CD8-positive, alpha-beta memory T cell (primary cell): Measurements from ENCODE around the gene OPA1. TPM values are rescaled to one million over a fixed set of nuclear protein-coding genes. Genes with fewer than 3 reads are reported as not detected.

Source experiments
- CTCF ChIA-PET: fragments of 350-600 bp; sonication (Branson Sonifier 250); formaldehyde crosslinking; loops from one replicate; lab custom pipeline; 2021; ENCODE audit warnings: antibody characterized with exemption; lab: Charles Lee
- POLR2A ChIA-PET: fragments of 350-600 bp; sonication (Branson Sonifier 250); formaldehyde crosslinking; loops from one replicate; lab custom pipeline; 2021; ENCODE audit warnings: antibody characterized with exemption; lab: Charles Lee
- DNase-seq, 5 donors: peaks; one replicate each; pipeline versions ENCODE4 v3.0.0 to v3.0.0-alpha.2; 2020 to 2022; ENCODE audit warnings: mixed read lengths in 1 of 5
- H3K27ac ChIP-seq: one replicate; pipeline ENCODE4 v1.7.0; 2013; ENCODE audit warnings: low read depth, mild to moderate bottlenecking, low read length, moderate library complexity
- H3K27me3 ChIP-seq: 2 replicates; pipeline ENCODE4 v1.7.0; 2013; ENCODE audit warnings: low read length, mild to moderate bottlenecking; ENCODE audit not compliant: insufficient read depth, poor library complexity, severe bottlenecking
- H3K36me3 ChIP-seq: 2 replicates; pipeline ENCODE4 v1.7.0; 2013; ENCODE audit warnings: mild to moderate bottlenecking, low read length, moderate library complexity; ENCODE audit not compliant: insufficient read depth
- H3K4me1 ChIP-seq: 2 replicates; pipeline ENCODE4 v1.7.0; 2013; ENCODE audit warnings: mild to moderate bottlenecking, low read length, moderate library complexity; ENCODE audit not compliant: insufficient read depth
- H3K4me3 ChIP-seq: 2 replicates; pipeline ENCODE4 v1.7.0; 2013; ENCODE audit warnings: mild to moderate bottlenecking, low read length
- H3K9me3 ChIP-seq: 2 replicates; pipeline ENCODE4 v1.7.0; 2013; ENCODE audit warnings: mild to moderate bottlenecking, low read length
- H3K27ac Mint-ChIP-seq, 8 donors: one replicate each; pipeline ENCODE4 v1.8.0; 2020 to 2021; ENCODE audit warnings: mixed read lengths in 8 of 8, mild to moderate bottlenecking in 6 of 8, inconsistent platforms in 3 of 8, moderate library complexity in 3 of 8
- H3K27me3 Mint-ChIP-seq, 2 donors: one replicate each; pipeline ENCODE4 v1.8.0; 2020 to 2021; ENCODE audit warnings: mixed read lengths in 2 of 2, mild to moderate bottlenecking in 1 of 2, moderate library complexity in 1 of 2
- H3K36me3 Mint-ChIP-seq, 3 donors: one replicate each; pipeline ENCODE4 v1.8.0; 2020 to 2021; ENCODE audit warnings: mixed read lengths in 3 of 3, inconsistent platforms in 1 of 3, mild to moderate bottlenecking in 1 of 3
- H3K4me1 Mint-ChIP-seq, 3 donors: one replicate each; pipeline ENCODE4 v1.8.0; 2020 to 2021; ENCODE audit warnings: mixed read lengths in 3 of 3, inconsistent platforms in 1 of 3, mild to moderate bottlenecking in 1 of 3
- H3K4me3 Mint-ChIP-seq, 7 donors: one replicate each; pipeline ENCODE4 v1.8.0; 2020 to 2021; ENCODE audit warnings: mixed read lengths in 7 of 7, mild to moderate bottlenecking in 6 of 7, moderate library complexity in 4 of 7, inconsistent platforms in 2 of 7
- H3K9me3 Mint-ChIP-seq, 5 donors: one replicate each; pipeline ENCODE4 v1.8.0; 2020 to 2022; ENCODE audit warnings: mixed read lengths in 5 of 5, mild to moderate bottlenecking in 3 of 5, moderate library complexity in 2 of 5, inconsistent platforms in 1 of 5
- polyA plus RNA-seq: library from polyadenylated mRNA; unstranded; fragments of 300-500 nt; fragmentation: Illumina TruSeq; gene quantifications from one replicate; pipeline ENCODE4 v1.2.3, GENCODE V29; 2021
- total RNA-seq, 2 experiments: library from RNA; stranded (reverse); gene quantifications; one replicate each; pipeline ENCODE4 v1.2.3, GENCODE V29; 2021

Gene OPA1, protein sequence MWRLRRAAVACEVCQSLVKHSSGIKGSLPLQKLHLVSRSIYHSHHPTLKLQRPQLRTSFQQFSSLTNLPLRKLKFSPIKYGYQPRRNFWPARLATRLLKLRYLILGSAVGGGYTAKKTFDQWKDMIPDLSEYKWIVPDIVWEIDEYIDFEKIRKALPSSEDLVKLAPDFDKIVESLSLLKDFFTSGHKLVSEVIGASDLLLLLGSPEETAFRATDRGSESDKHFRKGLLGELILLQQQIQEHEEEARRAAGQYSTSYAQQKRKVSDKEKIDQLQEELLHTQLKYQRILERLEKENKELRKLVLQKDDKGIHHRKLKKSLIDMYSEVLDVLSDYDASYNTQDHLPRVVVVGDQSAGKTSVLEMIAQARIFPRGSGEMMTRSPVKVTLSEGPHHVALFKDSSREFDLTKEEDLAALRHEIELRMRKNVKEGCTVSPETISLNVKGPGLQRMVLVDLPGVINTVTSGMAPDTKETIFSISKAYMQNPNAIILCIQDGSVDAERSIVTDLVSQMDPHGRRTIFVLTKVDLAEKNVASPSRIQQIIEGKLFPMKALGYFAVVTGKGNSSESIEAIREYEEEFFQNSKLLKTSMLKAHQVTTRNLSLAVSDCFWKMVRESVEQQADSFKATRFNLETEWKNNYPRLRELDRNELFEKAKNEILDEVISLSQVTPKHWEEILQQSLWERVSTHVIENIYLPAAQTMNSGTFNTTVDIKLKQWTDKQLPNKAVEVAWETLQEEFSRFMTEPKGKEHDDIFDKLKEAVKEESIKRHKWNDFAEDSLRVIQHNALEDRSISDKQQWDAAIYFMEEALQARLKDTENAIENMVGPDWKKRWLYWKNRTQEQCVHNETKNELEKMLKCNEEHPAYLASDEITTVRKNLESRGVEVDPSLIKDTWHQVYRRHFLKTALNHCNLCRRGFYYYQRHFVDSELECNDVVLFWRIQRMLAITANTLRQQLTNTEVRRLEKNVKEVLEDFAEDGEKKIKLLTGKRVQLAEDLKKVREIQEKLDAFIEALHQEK
- total RNA-seq (10 to 100 TPM; 86.1 to 93.7 TPM), polyA plus RNA-seq (25.4 TPM)

DNA sequence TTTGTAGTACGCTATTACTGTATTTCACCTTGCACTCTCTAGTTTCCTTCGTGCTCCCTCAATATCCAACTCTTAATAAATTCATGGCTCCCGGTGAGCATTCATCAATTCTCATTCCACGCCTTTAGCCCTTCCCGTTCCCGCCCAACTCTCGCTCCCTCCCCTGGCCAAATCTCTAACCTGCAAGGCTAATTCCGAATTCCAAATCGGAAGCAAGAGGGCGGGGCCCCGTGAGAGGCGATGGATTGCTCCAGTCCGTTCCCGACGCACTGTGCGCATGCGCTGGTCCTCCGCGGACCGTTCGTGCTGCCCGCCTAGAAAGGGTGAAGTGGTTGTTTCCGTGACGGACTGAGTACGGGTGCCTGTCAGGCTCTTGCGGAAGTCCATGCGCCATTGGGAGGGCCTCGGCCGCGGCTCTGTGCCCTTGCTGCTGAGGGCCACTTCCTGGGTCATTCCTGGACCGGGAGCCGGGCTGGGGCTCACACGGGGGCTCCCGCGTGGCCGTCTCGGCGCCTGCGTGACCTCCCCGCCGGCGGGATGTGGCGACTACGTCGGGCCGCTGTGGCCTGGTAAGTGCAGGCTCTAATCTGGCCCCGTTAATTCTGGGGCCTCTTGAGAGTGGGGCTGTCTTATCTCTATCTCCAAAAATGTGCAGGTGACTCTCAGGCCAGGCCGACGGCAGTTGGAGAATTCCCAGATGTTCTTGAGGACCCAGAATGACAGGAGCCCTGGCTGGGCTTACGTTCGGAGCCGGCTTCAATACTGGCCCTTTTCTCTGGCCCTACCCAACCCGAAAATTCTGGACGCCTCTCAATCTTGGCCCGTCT lies at the start of gene OPA1:
Gene OPA1, plus strand, starts transcription at position 368 of the 827 bp plus-strand sequence. Its CDS starts 170 bp downstream, at position 538.
- Mint-ChIP-seq H3K4me1 (peaks cover 52 to 62% (median 60%) of the 10 kb centered on the region in 3 donors), H3K9me3 (no peaks in the 10 kb centered on the region), H3K27ac (peak within 1 kb of the TSS; percentile 83 to 100 (median 96)), H3K36me3 (peaks cover 0 to 28% (median 8%) of the 10 kb centered on the region in 3 donors), H3K27me3 (peaks cover 0 to 2% of the 10 kb centered on the region in 2 donors), H3K4me3 (peak within 1 kb of the TSS; percentile 92 to 99 (median 94))
- H3K4me1 ChIP-seq: peaks cover 22% of the 10 kb centered on the region
- H3K9me3 ChIP-seq: no peaks in the 10 kb centered on the region
- H3K4me3 ChIP-seq: peak within 1 kb of the TSS; percentile 94
- ChIA-PET CTCF (no interaction called here), POLR2A (no interaction called here)
- H3K36me3 ChIP-seq: peaks cover 9% of the 10 kb centered on the region
- DNase-seq: peak; percentile 81 to 93 (median 86)
- no peaks in the 10 kb centered on the region for H3K27me3 ChIP-seq
- peak within 1 kb of the TSS; percentile 92 for H3K27ac ChIP-seq

DNA sequence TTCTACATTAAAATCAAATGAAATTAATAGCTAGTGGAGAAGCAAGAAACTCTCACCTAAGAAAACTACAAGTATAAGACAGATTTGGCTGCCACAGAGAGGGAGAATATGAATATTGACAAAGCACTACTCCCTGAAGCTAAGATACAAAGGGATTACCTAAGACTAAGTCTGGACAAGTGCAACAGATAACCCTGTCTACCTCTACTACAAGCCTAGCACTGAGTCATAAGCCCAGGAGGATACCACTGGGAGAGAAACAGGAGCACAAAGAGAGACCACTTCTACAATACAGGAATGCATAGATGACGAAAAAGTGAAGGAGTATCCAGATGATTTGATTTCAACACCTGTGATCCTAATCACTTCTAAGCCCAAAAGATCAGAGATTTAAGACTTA lies 48.7 kb upstream of the OPA1 start:
- no peaks in the 10 kb centered on the region for H3K4me1 Mint-ChIP-seq

DNA sequence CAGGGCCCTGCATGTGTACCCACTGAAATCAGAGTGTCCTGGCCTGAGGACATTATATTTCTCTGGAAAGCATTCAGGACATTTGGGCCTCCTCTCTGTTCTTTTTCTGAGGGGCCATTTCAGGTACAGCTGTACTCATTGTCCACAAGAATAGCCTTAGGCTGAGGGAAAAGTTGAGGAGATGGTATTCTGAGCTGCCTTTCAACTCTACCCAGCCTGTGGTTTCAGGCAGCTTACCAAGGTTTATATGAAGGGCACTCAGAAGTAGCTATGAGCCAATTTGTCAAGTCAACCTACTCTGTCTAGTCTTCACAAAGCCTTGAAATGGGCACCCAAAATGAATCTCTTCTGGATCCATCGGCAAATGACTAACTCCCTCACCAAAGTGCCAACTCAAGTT lies 47.7 kb upstream of the OPA1 start:
- DNase-seq: no peak
- H3K4me3 ChIP-seq: no peak overlapping the region
- CTCF ChIA-PET: no interaction called here
- H3K4me1 ChIP-seq: no peaks in the 10 kb centered on the region
- POLR2A ChIA-PET: no interaction called here
- H3K4me3 Mint-ChIP-seq: no peak overlapping the region
- H3K27me3 ChIP-seq: no peaks in the 10 kb centered on the region
- H3K36me3 ChIP-seq: no peaks in the 10 kb centered on the region
- H3K36me3 Mint-ChIP-seq: peaks cover 0 to 4% (median 1%) of the 10 kb centered on the region in 3 donors
- no peak overlapping the region for H3K27ac ChIP-seq
- H3K9me3 Mint-ChIP-seq: peaks cover 0 to 16% (median 9%) of the 10 kb centered on the region in 5 donors
- H3K4me1 Mint-ChIP-seq: no peaks in the 10 kb centered on the region
- no peak overlapping the region for H3K27ac Mint-ChIP-seq
- H3K27me3 Mint-ChIP-seq: peaks cover 0 to 3% of the 10 kb centered on the region in 2 donors
- no peaks in the 10 kb centered on the region for H3K9me3 ChIP-seq

More for the DNA sequence above, 48.7 kb upstream of the OPA1 start:
- Mint-ChIP-seq H3K27me3 (peaks cover 0 to 3% of the 10 kb centered on the region in 2 donors), H3K27ac (no peak overlapping the region), H3K9me3 (peaks cover 0 to 16% (median 9%) of the 10 kb centered on the region in 5 donors), H3K36me3 (peaks cover 0 to 2% (median 1%) of the 10 kb centered on the region in 3 donors), H3K4me3 (no peak overlapping the region)
- H3K9me3 ChIP-seq: no peaks in the 10 kb centered on the region
- no peak overlapping the region for H3K27ac ChIP-seq
- CTCF ChIA-PET: no interaction called here
- no peaks in the 10 kb centered on the region for H3K27me3 ChIP-seq
- DNase-seq: no peak
- no peaks in the 10 kb centered on the region for H3K4me1 ChIP-seq
- no peaks in the 10 kb centered on the region for H3K36me3 ChIP-seq
- POLR2A ChIA-PET: no interaction called here
- H3K4me3 ChIP-seq: no peak overlapping the region

DNA sequence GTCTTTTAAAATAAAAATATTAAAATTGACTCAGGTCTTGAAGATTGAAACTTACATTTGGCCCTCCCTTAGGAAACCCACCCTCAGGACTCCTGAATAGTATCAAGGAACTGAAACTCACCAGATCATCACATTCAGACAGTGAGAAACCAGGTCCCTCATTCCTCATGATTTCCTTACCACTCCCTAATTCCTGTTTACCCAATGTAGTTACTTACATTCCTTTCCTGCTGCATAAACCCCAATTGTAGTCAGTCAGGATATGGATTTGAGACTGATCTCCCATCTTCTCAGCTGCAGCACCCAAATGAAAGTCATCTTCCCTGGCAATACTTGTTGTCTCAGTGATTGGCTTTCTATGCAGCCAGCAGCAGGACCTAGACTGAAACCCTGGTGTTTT lies 46.9 kb upstream of the OPA1 start:
- no peaks in the 10 kb centered on the region for H3K36me3 ChIP-seq
- H3K4me1 ChIP-seq: no peaks in the 10 kb centered on the region
- no peak overlapping the region for H3K27ac ChIP-seq
- H3K9me3 ChIP-seq: no peaks in the 10 kb centered on the region
- Mint-ChIP-seq H3K4me3 (no peak overlapping the region), H3K9me3 (peaks cover 0 to 16% (median 9%) of the 10 kb centered on the region in 5 donors), H3K4me1 (no peaks in the 10 kb centered on the region), H3K27me3 (peaks cover 0 to 3% of the 10 kb centered on the region in 2 donors), H3K27ac (no peak overlapping the region), H3K36me3 (peaks cover 0 to 4% (median 1%) of the 10 kb centered on the region in 3 donors)
- ChIA-PET CTCF (no interaction called here), POLR2A (no interaction called here)
- no peaks in the 10 kb centered on the region for H3K27me3 ChIP-seq
- DNase-seq: no peak
- no peak overlapping the region for H3K4me3 ChIP-seq

DNA sequence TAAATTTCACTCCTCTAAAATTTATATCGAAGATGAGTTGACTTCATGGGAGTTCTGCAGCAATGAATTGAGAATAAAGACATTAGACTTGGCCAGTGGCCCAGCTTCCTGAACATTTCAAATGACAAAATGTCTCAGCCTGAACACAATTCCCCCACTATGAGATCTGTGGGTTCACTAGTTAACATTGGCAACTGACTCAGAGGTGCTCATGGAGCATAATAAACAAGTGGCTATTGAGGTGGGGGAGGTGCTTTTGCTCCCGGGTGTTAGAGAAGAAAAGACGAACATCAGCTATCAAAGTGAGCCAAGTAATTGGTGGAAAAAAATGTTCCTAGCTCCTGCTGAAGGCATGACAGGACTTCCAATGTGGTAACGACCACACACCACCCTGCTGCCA lies 44.6 kb upstream of the OPA1 start:
- POLR2A ChIA-PET: no interaction called here
- no peaks in the 10 kb centered on the region for H3K4me1 ChIP-seq
- peak overlapping the region in 1 of 8 donors; percentile 15 for H3K27ac Mint-ChIP-seq
- no peaks in the 10 kb centered on the region for H3K36me3 ChIP-seq
- H3K36me3 Mint-ChIP-seq: peaks cover 0 to 4% (median 1%) of the 10 kb centered on the region in 3 donors
- peaks cover 0 to 16% (median 9%) of the 10 kb centered on the region in 5 donors for H3K9me3 Mint-ChIP-seq
- H3K27me3 Mint-ChIP-seq: peaks cover 0 to 4% of the 10 kb centered on the region in 2 donors
- CTCF ChIA-PET: no interaction called here
- H3K27ac ChIP-seq: no peak overlapping the region
- no peaks in the 10 kb centered on the region for H3K27me3 ChIP-seq
- no peak overlapping the region for H3K4me3 Mint-ChIP-seq
- H3K9me3 ChIP-seq: no peaks in the 10 kb centered on the region
- DNase-seq: no peak
- no peak overlapping the region for H3K4me3 ChIP-seq
- H3K4me1 Mint-ChIP-seq: no peaks in the 10 kb centered on the region

- Histone ChIP-seq H3K9me3 (no peaks in the 10 kb centered on the region), H3K27ac (no peak overlapping the region), H3K4me3 (no peak overlapping the region), H3K36me3 (no peaks in the 10 kb centered on the region), H3K4me1 (no peaks in the 10 kb centered on the region), H3K27me3 (no peaks in the 10 kb centered on the region)
- Mint-ChIP-seq H3K9me3 (no peaks in the 10 kb centered on the region), H3K36me3 (peaks cover 0 to 2% (median 0%) of the 10 kb centered on the region in 3 donors), H3K4me1 (no peaks in the 10 kb centered on the region), H3K27ac (peak overlapping the region in 1 of 8 donors; percentile 57), H3K27me3 (peaks cover 0 to 1% of the 10 kb centered on the region in 2 donors), H3K4me3 (no peak overlapping the region)
- ChIA-PET CTCF (no interaction called here), POLR2A (no interaction called here)
- DNase-seq: no peak
These were observed 40.1 kb upstream of the OPA1 start for GRCh38 chr3:193552923-193553322.

- H3K27me3 Mint-ChIP-seq: peaks cover 0 to 1% of the 10 kb centered on the region in 2 donors
- H3K27me3 ChIP-seq: no peaks in the 10 kb centered on the region
- no peak overlapping the region for H3K27ac Mint-ChIP-seq
- POLR2A ChIA-PET: no interaction called here
- H3K27ac ChIP-seq: no peak overlapping the region
- peaks cover 0 to 2% (median 0%) of the 10 kb centered on the region in 3 donors for H3K36me3 Mint-ChIP-seq
- no peak overlapping the region for H3K4me3 Mint-ChIP-seq
- no peak for DNase-seq
- H3K9me3 Mint-ChIP-seq: no peaks in the 10 kb centered on the region
- no peaks in the 10 kb centered on the region for H3K4me1 Mint-ChIP-seq
- CTCF ChIA-PET: no interaction called here
- no peaks in the 10 kb centered on the region for H3K36me3 ChIP-seq
- no peaks in the 10 kb centered on the region for H3K4me1 ChIP-seq
- no peaks in the 10 kb centered on the region for H3K9me3 ChIP-seq
- H3K4me3 ChIP-seq: no peak overlapping the region
These were observed 39.4 kb upstream of the OPA1 start for GRCh38 chr3:193553586-193553985.
